ENCODE results near the gene CACNA2D1. TPM values are rescaled to one million over a fixed set of nuclear protein-coding genes. Genes with fewer than 3 reads are reported as not detected.
A peak's percentile ranks its signal among the peaks of the same experiment; 100 is the strongest.
"Not testable (repeated sequence)": the region's sequence is repeated elsewhere in the genome, so short reads cannot be mapped to it uniquely, and the experiment has no call there.

CACNA2D1 gene
- total and polyA plus RNA-seq, 4 donors: 1.1 to 33.4 (median 6.5) TPM

GRCh38 chr7:82018226-82018625, 425.4 kb downstream of the CACNA2D1 start:
- no peaks in the 10 kb centered on the region for H3K9me3 ChIP-seq (ENCODE audit: control insufficient read depth in 4 of 4, insufficient read depth in 3 of 4, low read length in 3 of 4)
- H3K27ac ChIP-seq (ENCODE audit: low read depth in 1 of 2, low read length in 1 of 2): no peak overlapping the region
- DNase-seq (no peak), ATAC-seq (ENCODE audit: insufficient read depth, low FRiP score) (no peak)
- peaks cover 0 to 40% (median 0%) of the 10 kb centered on the region in 5 donors for H3K4me1 ChIP-seq (ENCODE audit: control insufficient read depth in 5 of 5, insufficient read depth in 5 of 5, low read length in 5 of 5)
- H3K4me3 ChIP-seq: no peak overlapping the region
- peak overlapping the region in 1 of 2 donors; percentile 23 for H3K9ac ChIP-seq (ENCODE audit: insufficient read depth in 1 of 2, low read length in 2 of 2)
- TF ChIP-seq, protein P1, sequence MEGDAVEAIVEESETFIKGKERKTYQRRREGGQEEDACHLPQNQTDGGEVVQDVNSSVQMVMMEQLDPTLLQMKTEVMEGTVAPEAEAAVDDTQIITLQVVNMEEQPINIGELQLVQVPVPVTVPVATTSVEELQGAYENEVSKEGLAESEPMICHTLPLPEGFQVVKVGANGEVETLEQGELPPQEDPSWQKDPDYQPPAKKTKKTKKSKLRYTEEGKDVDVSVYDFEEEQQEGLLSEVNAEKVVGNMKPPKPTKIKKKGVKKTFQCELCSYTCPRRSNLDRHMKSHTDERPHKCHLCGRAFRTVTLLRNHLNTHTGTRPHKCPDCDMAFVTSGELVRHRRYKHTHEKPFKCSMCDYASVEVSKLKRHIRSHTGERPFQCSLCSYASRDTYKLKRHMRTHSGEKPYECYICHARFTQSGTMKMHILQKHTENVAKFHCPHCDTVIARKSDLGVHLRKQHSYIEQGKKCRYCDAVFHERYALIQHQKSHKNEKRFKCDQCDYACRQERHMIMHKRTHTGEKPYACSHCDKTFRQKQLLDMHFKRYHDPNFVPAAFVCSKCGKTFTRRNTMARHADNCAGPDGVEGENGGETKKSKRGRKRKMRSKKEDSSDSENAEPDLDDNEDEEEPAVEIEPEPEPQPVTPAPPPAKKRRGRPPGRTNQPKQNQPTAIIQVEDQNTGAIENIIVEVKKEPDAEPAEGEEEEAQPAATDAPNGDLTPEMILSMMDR (IDR thresholded peaks at IDR 0.05; ENCODE audit: control extremely low read depth, extremely low read depth): no peak
- H3K27me3 ChIP-seq (ENCODE audit: control insufficient read depth in 3 of 3, insufficient read depth in 3 of 3, low read length in 2 of 3): no peaks in the 10 kb centered on the region
- no peaks in the 10 kb centered on the region for H3K36me3 ChIP-seq (ENCODE audit: control insufficient read depth in 4 of 4, insufficient read depth in 4 of 4, low read length in 4 of 4)

GRCh38 chr7:82017334-82017943, 426.1 kb downstream of the CACNA2D1 start:
- Histone ChIP-seq H3K9me3 (ENCODE audit: control insufficient read depth in 4 of 4, insufficient read depth in 3 of 4, low read length in 3 of 4) (no peaks in the 10 kb centered on the region), H3K4me1 (ENCODE audit: control insufficient read depth in 5 of 5, insufficient read depth in 5 of 5, low read length in 5 of 5) (peaks cover 0 to 41% (median 0%) of the 10 kb centered on the region in 5 donors), H3K27ac (ENCODE audit: low read depth in 1 of 2, low read length in 1 of 2) (no peak overlapping the region), H3K9ac (ENCODE audit: insufficient read depth in 1 of 2, low read length in 2 of 2) (no peak overlapping the region), H3K27me3 (ENCODE audit: control insufficient read depth in 3 of 3, insufficient read depth in 3 of 3, low read length in 2 of 3) (no peaks in the 10 kb centered on the region), H3K4me3 (no peak overlapping the region), H3K36me3 (ENCODE audit: control insufficient read depth in 4 of 4, insufficient read depth in 4 of 4, low read length in 4 of 4) (no peaks in the 10 kb centered on the region)
- DNase-seq (peak in 2 of 3 donors; percentile 74 to 78), ATAC-seq (ENCODE audit: insufficient read depth, low FRiP score) (no peak)
- 77 to 81% methylated on average over 1 of the region's 1 CpG for WGBS, 2 donors
- TF ChIP-seq, protein P1 (IDR thresholded peaks at IDR 0.05; ENCODE audit: control extremely low read depth, extremely low read depth): peak; percentile 9

DNA sequence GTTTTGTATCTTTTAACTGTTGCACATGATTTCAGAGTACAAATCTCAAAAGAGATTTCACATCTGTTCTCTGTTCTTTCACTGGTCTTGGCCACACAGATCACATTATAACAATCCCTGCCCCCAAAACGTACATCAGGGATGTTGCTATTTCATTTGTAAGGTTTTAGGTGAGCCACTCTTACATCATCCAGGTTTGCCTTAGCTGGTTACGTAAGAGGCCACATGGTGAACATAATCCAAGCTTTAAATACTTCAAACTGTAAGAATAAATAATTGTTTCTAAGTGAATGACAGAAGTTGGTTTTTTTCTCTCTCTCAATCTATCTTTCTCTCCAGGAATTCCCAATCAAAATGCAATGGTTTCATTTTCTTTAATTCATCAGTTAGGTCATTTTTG, 427.8 kb downstream of the CACNA2D1 start:
- ATAC-seq (ENCODE audit: insufficient read depth, low FRiP score) (no peak), DNase-seq (peak in 1 of 3 donors; percentile 15)
- no peaks in the 10 kb centered on the region for H3K9me3 ChIP-seq (ENCODE audit: control insufficient read depth in 4 of 4, insufficient read depth in 3 of 4, low read length in 3 of 4)
- TF ChIP-seq, protein P1 (IDR thresholded peaks at IDR 0.05; ENCODE audit: control extremely low read depth, extremely low read depth): no peak
- H3K4me1 ChIP-seq (ENCODE audit: control insufficient read depth in 5 of 5, insufficient read depth in 5 of 5, low read length in 5 of 5): peaks cover 0 to 35% (median 0%) of the 10 kb centered on the region in 5 donors
- no peaks in the 10 kb centered on the region for H3K27me3 ChIP-seq (ENCODE audit: control insufficient read depth in 3 of 3, insufficient read depth in 3 of 3, low read length in 2 of 3)
- H3K36me3 ChIP-seq (ENCODE audit: control insufficient read depth in 4 of 4, insufficient read depth in 4 of 4, low read length in 4 of 4): no peaks in the 10 kb centered on the region
- no peak overlapping the region for H3K4me3 ChIP-seq
- no peak overlapping the region for H3K27ac ChIP-seq (ENCODE audit: low read depth in 1 of 2, low read length in 1 of 2)
- WGBS, 2 donors: 64 to 65% methylated on average over 2 of the region's 2 CpGs
- no peak overlapping the region for H3K9ac ChIP-seq (ENCODE audit: insufficient read depth in 1 of 2, low read length in 2 of 2)

- H3K9me3 ChIP-seq (ENCODE audit: control insufficient read depth in 4 of 4, insufficient read depth in 3 of 4, low read length in 3 of 4); H3K9ac ChIP-seq (ENCODE audit: insufficient read depth in 1 of 2, low read length in 2 of 2); ATAC-seq (ENCODE audit: insufficient read depth, low FRiP score); H3K36me3 ChIP-seq (ENCODE audit: control insufficient read depth in 4 of 4, insufficient read depth in 4 of 4, low read length in 4 of 4); H3K27ac ChIP-seq (ENCODE audit: low read depth in 1 of 2, low read length in 1 of 2); H3K4me3 ChIP-seq; DNase-seq; H3K27me3 ChIP-seq (ENCODE audit: control insufficient read depth in 3 of 3, insufficient read depth in 3 of 3, low read length in 2 of 3): not testable (repeated sequence)
- H3K4me1 ChIP-seq (ENCODE audit: control insufficient read depth in 5 of 5, insufficient read depth in 5 of 5, low read length in 5 of 5): peaks cover 0 to 23% (median 0%) of the 10 kb centered on the region in 5 donors
- 94 to 97% methylated on average over 9 of the region's 9 CpGs for WGBS, 2 donors
Observed at GRCh38 chr7:82014574-82014973, 429.0 kb downstream of the CACNA2D1 start.

Data from lung (tissue), 12 donors.